ENCODE measurements around the gene TMEM209. TPM values are rescaled to one million over a fixed set of nuclear protein-coding genes. Genes with fewer than 3 reads are reported as not detected.
"Not testable (repeated sequence)": the region's sequence is repeated elsewhere in the genome, so short reads cannot be mapped to it uniquely, and the experiment has no call there.

The TMEM209 gene
- polyA plus RNA-seq, 4 donors = 24.8 to 30.5 (median 26.0) TPM

- DNase-seq (ENCODE audit: low read depth in 4 of 4, low spot score in 2 of 4) = no peak
These were observed 13.8 kb upstream of the TMEM209 start for GRCh38 chr7:130218806-130219620.

DNA sequence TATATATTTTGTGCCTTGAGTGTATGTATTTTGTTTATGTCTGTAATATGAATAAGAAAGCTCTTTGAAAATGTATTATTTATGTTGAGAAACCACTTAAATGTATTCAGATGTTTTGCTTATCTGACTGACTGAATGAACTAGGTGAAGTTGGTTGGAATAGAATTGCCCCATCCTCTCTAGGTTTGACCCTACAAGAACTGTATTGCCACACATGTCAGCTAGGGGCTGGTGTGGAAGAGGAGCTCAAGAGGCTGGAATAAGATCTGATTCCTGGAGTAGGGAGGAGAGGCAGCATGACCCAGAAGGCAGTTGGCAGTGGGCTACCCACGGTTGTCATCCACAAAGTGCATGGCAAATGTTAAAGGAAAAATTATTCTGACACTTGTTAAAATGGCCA is 11.5 kb upstream of the TMEM209 start:
- DNase-seq (ENCODE audit: low read depth in 4 of 4, low spot score in 2 of 4) = no peak

GRCh38 chr7:130216025-130216424 is 10.8 kb upstream of the TMEM209 start:
- no peak for DNase-seq (ENCODE audit: low read depth in 4 of 4, low spot score in 2 of 4)

DNA sequence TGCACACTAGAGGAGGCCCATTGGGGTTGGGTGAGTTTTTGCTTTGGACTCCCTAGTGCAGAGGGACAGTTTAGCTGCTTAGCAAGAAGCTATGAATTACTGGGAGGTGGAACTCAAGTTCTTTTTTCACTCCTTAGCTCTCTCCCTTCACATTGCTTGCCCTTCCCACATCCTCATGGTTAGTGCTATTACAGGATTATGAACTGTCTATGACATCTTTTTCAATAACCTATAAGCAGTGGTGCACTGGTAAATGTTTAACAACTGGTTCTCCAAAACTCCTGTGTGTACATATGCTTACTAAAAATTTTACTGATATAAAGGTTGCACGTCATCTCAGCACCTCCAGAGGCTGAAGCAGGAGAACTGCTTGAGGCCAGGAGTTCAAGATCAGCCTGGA is 8.6 kb upstream of the TMEM209 start:
- no peak for DNase-seq (ENCODE audit: low read depth in 4 of 4, low spot score in 2 of 4)

- DNase-seq (ENCODE audit: low read depth in 4 of 4, low spot score in 2 of 4) = no peak
These were observed 5.2 kb upstream of the TMEM209 start for GRCh38 chr7:130210181-130210935.

- no peak for DNase-seq (ENCODE audit: low read depth in 4 of 4, low spot score in 2 of 4)
These were observed 3.3 kb upstream of the TMEM209 start for GRCh38 chr7:130208516-130208915.

- DNase-seq (ENCODE audit: low read depth in 4 of 4, low spot score in 2 of 4) = no peak
These were observed 2.4 kb upstream of the TMEM209 start, which contains the start of gene SSMEM1 for GRCh38 chr7:130207642-130208041. Gene SSMEM1 (plus strand): TSS chr7:130207860. CDS start chr7:130207911, 51 bp downstream.

DNA sequence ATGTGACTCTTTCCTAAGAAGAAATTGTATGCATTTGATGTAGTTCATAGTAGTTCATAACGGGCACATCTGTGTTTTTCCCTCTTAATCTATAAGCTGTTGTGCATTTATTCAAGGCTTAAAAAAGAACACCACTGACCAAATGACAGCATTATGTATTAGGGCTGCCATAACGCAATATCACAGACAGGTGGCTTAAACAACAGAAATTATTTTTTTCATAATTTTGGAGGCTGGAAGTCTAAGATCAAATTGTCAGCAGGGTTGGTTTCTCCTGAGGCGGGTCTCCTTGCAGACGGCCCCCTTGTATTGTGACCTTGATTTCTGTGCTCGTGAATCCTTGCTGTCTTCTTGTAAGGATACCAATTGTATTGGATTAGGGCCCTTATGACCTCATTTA is 1.8 kb upstream of the TMEM209 start:
- DNase-seq (ENCODE audit: low read depth in 4 of 4, low spot score in 2 of 4) = no peak

GRCh38 chr7:130201796-130202195 is 3.4 kb downstream of the TMEM209 start:
- DNase-seq (ENCODE audit: low read depth in 4 of 4, low spot score in 2 of 4) = no peak

DNA sequence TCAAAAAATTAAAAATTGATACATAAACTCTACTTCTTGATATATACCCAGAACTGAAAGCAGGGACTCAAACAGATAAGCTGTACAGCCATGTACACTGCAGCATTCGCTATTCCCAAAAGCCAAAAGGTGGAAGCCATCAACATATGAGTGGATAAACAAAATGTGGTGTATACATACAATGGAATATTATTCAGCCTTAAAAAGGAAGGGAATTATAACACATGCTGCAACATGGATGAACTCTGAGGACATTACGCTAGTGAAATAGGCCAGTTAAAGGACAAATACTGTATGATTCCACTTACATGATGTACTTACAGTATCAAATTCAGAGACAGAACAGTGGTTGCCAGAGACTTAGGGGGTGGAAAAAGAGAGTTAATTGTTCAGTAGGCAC is 8.1 kb downstream of the TMEM209 start:
- DNase-seq (ENCODE audit: low read depth in 4 of 4, low spot score in 2 of 4) = no peak

- no peak for DNase-seq (ENCODE audit: low read depth in 4 of 4, low spot score in 2 of 4)
These were observed 8.7 kb downstream of the TMEM209 start for GRCh38 chr7:130196476-130196875.

- no peak for DNase-seq (ENCODE audit: low read depth in 4 of 4, low spot score in 2 of 4)
These were observed 9.8 kb downstream of the TMEM209 start for GRCh38 chr7:130195396-130195795.

DNA sequence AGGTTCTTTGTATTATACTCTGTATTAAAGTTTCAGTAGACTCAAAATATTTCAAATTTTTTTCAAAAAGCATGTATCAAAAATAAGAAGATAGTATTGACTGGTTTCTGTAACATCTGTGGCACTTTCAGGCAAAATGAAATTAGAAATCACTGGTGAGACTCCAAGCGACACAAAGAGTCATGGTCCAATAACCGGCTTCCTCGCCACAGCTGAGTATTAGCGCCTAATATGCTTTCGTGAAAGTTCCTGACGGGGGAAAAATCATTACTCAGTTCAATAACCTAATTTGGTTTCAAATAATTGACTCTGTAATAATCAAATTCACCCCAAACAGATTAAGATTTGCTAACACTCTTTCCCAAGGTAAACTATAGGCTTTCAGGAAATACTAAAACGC is 13.4 kb downstream of the TMEM209 start:
- no peak for DNase-seq (ENCODE audit: low read depth in 4 of 4, low spot score in 2 of 4)

DNA sequence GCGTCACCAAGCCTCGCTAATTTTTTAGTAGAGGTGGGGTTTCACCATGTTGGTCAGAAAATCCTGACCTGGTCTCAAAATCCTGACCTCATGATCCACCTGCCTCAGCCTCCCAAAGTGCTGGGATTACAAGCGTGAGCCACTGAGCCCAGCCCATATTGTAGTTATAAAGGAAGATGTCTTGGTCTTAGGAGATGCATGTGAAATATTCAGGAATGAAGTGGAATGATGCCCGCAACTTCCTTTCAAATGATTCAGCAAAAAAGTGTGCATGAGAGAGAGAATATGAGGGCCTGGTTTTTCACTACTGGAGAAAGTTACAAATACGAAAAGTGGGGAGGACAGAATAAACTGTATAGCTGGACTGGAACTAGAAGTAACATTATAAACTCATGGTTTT is 15.9 kb downstream of the TMEM209 start:
- no peak for DNase-seq (ENCODE audit: low read depth in 4 of 4, low spot score in 2 of 4)

DNA sequence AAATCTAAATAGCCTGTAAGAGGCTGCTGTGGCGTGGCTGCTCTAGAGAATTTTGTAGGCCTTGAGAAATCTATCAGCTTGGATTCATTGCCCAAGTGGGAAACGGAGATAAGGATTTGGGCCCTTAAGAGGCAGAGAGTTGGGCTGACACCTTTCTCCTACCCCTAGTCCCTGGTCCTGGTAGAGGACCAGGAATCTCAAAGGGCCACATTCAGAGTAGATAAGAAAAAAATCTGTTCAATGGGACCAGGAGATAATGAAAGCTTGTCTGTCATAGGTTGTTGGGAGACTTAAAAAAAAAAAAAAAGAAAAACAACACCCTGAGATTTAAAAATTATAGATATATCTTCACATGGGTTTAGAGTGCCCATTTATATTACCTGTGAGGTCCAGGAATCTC is 17.8 kb downstream of the TMEM209 start:
- no peak for DNase-seq (ENCODE audit: low read depth in 4 of 4, low spot score in 2 of 4)

GRCh38 chr7:130184349-130184748 is 20.9 kb downstream of the TMEM209 start:
- DNase-seq (ENCODE audit: low read depth in 4 of 4, low spot score in 2 of 4) = not testable (repeated sequence)

DNA sequence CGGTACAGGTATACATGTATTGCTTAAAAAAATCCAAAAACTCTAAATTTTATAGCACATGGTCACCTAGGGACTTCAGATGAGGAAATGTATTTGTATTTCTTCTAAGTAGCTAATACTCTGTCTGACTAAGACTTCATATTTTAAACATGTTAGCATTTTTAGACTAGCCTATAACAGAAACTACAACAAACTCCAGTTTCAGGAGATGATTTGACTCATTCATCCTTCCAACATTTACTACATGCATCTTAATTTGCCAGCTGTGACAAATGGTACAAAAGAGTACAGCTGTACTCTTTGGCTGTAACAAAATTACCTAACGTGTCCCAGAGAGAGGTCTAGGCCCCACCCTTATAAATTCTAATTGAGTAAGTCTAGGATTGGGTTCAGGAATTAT is 22.2 kb downstream of the TMEM209 start:
- no peak for DNase-seq (ENCODE audit: low read depth in 4 of 4, low spot score in 2 of 4)

GRCh38 chr7:130181263-130181605 is 24.0 kb downstream of the TMEM209 start:
- no peak for DNase-seq (ENCODE audit: low read depth in 4 of 4, low spot score in 2 of 4)

- DNase-seq (ENCODE audit: low read depth in 4 of 4, low spot score in 2 of 4) = no peak
These were observed 24.5 kb downstream of the TMEM209 start for GRCh38 chr7:130180571-130181262.

DNA sequence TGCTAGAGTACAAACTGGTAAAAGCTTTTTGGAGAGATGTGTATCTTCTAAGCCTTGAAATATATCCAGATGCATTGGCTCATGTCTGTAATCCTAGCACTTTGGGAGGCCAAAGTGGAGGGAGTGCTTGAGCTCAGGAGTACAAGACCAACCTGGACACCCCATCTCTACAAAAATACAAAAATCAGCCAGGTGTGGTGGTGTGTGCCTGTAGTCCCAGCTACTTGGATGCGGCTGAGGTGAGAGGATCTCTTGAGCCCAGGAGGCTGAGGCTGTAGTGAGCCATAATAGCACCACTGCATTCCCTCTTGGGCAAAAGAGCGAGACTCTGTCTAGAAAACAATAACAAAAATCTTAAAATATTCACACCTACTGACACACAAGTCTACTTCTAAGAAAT is 25.6 kb downstream of the TMEM209 start:
- DNase-seq (ENCODE audit: low read depth in 4 of 4, low spot score in 2 of 4) = no peak

DNA sequence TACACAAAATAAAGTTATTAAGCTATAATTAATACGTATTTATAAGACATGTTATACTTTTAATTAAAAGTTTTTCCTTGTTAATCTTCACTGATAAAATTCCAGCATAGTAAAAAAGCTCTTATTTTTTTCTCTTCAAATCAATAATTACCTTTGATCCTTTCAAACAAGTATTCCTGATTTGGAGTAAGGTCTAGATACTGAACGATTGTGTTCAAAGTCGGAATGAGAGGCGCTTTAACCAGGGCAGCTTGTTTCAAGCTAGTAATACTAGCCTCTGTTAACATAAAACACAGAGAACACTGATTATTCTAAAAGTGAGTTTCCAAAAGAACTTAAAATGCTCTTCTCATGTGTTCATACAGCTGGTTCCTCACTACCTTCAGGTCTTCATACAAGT is 27.0 kb downstream of the TMEM209 start:
- DNase-seq (ENCODE audit: low read depth in 4 of 4, low spot score in 2 of 4) = no peak
